ENCODE measurements around the gene HSPB8.

Gene HSPB8

DNA sequence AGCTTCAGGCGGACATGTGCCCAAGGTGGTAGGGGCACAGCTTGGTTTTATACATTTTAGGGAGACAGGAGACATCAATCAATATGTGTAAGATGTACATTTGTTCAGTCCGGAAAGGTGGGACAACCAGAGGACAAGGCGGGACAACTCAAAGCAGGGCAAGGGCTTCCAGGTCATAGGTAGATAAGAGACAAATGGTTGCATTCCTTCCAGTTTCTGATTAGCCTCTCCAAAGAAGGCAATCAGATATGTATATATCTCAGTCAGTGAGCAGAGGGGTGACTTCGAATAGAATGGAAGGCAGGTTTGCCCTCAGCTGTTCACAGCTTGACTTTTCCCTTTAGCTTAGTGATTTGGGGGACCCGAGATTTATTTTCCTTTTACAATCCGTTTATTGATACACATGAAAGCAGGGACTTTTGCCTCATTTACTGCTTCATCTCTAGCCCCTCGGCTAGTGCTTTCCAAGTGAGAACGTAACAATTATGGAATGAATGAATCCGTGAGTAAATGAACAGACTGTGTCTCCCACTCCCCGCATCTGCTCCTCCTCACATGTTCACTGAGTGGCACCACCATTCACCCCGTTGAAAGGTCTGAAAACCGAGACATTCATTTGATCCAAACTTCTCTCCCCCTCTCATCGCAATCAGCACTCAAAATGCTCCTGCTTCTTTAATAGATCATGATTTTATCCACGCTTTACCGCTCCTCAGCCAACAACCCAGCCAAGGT lies 6.9 kb upstream of the HSPB8 start:
- no peak for DNase-seq

DNA sequence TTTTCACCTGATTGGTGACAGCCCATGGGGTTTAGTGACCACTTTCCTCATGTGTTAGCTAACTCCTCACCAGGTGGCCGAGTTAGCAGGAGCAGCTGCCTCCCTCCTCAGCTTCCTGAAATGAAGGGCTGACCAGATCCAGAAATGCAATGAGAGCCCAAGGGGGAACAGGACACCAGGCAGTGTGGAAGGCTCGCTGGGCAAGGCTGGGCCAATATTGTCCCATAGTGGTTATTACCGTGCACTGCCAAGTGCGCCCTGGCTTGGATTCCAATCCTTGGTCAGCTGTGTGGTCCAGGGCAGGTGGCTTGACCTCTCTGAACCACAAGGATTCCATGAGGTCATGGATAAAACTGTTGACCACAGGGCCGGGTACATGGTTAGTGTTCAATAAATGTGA lies 3.6 kb upstream of the HSPB8 start:
- DNase-seq: no peak

- DNase-seq: no peak
Measured at GRCh38 chr12:119176267-119177055, 2.3 kb upstream of the HSPB8 start.

DNA sequence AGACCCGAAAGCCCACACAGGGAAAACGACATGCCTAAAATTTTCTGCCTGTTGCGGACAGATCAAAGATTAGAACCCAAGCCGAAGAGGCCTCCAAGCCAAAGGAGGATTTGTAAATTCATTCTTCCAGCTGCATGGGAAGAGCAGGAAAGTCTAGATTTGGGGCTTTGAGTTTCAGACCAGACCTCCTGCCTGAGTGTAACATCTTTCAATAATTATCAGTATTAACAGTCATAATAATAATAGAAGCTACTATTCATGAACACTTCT lies 1.7 kb upstream of the HSPB8 start:
- DNase-seq: no peak

GRCh38 chr12:119177724-119178380 lies 879 bp upstream of the HSPB8 start:
- DNase-seq: no peak

DNA sequence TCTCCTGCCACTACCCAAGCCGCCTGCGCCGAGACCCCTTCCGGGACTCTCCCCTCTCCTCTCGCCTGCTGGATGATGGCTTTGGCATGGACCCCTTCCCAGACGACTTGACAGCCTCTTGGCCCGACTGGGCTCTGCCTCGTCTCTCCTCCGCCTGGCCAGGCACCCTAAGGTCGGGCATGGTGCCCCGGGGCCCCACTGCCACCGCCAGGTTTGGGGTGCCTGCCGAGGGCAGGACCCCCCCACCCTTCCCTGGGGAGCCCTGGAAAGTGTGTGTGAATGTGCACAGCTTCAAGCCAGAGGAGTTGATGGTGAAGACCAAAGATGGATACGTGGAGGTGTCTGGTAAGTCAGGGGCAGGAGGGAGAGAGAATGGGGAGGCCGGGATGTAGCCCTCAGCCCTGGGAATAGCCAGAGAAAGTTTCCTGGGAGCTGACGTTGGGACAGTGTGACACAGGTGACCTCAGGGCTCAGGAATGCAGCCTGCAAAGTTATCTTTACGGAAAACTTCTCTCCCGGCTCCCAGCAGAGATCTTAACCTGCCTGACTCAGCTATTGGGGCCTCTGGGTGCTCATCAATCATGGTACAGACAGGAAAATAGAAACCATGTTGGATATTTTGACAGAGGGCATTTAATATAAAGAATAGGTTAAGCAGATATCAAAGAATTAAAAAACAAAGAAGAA lies 747 bp downstream of the HSPB8 start:
- DNase-seq: no peak

- DNase-seq: no peak
Measured at GRCh38 chr12:119180380-119181040, 1.8 kb downstream of the HSPB8 start.

GRCh38 chr12:119181202-119181601 lies 2.5 kb downstream of the HSPB8 start:
- no peak for DNase-seq

DNA sequence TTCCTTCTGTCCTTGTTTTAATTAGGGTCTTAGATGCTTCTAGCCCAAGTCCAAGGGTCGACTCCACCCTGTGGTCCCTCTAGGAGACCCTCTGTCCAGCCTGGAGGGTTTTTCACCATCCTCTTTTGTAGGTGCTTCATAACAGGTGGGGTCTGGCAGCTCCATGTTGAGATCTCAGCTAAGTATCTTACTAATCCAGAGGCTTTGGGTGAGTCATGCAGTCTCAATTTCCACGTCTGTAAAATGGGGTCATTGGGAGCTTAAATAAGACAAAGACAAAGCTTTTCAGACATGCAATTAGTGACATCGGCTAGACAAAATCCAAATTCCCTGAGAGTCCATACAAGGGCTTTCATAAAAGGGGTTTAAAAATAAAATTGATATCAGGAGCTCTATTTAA lies 3.2 kb downstream of the HSPB8 start:
- DNase-seq: no peak

GRCh38 chr12:119182701-119183493 lies 4.2 kb downstream of the HSPB8 start:
- no peak for DNase-seq

- DNase-seq: no peak
Measured at GRCh38 chr12:119183942-119184695, 5.4 kb downstream of the HSPB8 start.

- no peak for DNase-seq
Measured at GRCh38 chr12:119195256-119195655, 16.5 kb downstream of the HSPB8 start.

GRCh38 chr12:119198440-119198839 lies 19.7 kb downstream of the HSPB8 start:
- no peak for DNase-seq

- DNase-seq: no peak
Measured at GRCh38 chr12:119200601-119201000, 21.9 kb downstream of the HSPB8 start.

GRCh38 chr12:119201789-119202543 lies 23.2 kb downstream of the HSPB8 start:
- no peak for DNase-seq

GRCh38 chr12:119202544-119202943 lies 23.8 kb downstream of the HSPB8 start:
- no peak for DNase-seq

- no peak for DNase-seq
Measured at GRCh38 chr12:119204131-119204530, 25.4 kb downstream of the HSPB8 start.

GRCh38 chr12:119204671-119205285 lies 26.0 kb downstream of the HSPB8 start:
- no peak for DNase-seq

GRCh38 chr12:119206348-119207062 lies 27.8 kb downstream of the HSPB8 start:
- DNase-seq: no peak

Data from activated gamma-delta T cell treated with Interleukin-2 at 50 U/mL for 16 hours (primary cell).